Measurements from ENCODE around the gene STX10. TPM values are rescaled to one million over a fixed set of nuclear protein-coding genes. Genes with fewer than 3 reads are reported as not detected.

The STX10 gene
- total and polyA plus RNA-seq, 9 of the 15 experiments (the other 6 are each of a cell fraction or from before 2014, with no cell fraction given) = 0.51 to 66.3 (median 31.0) TPM

DNA sequence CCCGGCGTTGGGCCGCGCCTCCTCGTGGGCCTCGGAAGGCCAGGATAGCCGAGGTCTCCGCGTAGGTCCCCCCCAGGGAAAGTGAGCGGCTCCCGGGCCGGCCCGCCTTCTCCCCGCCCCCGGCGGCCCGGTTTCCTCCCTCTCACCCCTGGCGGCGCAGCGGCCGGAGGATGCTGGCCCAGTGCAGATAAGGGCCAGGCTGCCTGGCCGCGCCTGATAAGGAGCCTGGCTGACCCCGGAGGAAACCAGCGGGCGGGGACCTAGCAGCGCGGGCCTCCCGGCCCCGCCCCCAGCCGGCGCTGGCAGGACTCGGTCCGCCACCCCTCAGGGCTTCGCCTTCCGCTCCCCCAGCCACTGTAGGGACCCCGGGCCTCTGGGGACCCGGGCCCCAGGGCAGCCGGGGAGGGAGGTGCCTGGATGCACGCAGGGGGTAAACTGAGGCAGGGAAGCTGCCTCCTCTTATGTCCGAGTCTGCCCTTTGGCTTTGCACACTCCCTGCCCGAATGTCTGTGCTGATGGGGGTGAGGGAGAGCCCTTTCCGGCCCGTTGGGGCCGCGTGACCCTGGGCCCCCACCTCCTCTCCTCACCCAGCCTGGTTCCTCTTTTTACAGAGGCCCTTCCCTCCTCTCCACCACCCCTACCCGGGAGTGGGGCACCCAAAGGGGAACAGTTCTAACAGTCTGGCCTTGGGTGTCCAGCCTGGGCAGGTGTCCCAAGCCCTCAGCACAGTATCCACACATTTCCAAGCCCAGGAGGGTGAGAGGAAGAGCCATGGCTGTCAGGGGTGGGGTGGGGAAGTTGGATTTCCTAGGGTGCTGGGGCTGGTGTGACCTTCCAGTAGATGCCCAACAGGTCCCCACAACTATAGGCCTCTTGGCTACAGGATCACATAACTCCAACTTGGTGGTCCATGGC lies 47.3 kb downstream of the STX10 start, which contains the start of gene LYL1 (continued):
- TF ChIP-seq, protein P1, sequence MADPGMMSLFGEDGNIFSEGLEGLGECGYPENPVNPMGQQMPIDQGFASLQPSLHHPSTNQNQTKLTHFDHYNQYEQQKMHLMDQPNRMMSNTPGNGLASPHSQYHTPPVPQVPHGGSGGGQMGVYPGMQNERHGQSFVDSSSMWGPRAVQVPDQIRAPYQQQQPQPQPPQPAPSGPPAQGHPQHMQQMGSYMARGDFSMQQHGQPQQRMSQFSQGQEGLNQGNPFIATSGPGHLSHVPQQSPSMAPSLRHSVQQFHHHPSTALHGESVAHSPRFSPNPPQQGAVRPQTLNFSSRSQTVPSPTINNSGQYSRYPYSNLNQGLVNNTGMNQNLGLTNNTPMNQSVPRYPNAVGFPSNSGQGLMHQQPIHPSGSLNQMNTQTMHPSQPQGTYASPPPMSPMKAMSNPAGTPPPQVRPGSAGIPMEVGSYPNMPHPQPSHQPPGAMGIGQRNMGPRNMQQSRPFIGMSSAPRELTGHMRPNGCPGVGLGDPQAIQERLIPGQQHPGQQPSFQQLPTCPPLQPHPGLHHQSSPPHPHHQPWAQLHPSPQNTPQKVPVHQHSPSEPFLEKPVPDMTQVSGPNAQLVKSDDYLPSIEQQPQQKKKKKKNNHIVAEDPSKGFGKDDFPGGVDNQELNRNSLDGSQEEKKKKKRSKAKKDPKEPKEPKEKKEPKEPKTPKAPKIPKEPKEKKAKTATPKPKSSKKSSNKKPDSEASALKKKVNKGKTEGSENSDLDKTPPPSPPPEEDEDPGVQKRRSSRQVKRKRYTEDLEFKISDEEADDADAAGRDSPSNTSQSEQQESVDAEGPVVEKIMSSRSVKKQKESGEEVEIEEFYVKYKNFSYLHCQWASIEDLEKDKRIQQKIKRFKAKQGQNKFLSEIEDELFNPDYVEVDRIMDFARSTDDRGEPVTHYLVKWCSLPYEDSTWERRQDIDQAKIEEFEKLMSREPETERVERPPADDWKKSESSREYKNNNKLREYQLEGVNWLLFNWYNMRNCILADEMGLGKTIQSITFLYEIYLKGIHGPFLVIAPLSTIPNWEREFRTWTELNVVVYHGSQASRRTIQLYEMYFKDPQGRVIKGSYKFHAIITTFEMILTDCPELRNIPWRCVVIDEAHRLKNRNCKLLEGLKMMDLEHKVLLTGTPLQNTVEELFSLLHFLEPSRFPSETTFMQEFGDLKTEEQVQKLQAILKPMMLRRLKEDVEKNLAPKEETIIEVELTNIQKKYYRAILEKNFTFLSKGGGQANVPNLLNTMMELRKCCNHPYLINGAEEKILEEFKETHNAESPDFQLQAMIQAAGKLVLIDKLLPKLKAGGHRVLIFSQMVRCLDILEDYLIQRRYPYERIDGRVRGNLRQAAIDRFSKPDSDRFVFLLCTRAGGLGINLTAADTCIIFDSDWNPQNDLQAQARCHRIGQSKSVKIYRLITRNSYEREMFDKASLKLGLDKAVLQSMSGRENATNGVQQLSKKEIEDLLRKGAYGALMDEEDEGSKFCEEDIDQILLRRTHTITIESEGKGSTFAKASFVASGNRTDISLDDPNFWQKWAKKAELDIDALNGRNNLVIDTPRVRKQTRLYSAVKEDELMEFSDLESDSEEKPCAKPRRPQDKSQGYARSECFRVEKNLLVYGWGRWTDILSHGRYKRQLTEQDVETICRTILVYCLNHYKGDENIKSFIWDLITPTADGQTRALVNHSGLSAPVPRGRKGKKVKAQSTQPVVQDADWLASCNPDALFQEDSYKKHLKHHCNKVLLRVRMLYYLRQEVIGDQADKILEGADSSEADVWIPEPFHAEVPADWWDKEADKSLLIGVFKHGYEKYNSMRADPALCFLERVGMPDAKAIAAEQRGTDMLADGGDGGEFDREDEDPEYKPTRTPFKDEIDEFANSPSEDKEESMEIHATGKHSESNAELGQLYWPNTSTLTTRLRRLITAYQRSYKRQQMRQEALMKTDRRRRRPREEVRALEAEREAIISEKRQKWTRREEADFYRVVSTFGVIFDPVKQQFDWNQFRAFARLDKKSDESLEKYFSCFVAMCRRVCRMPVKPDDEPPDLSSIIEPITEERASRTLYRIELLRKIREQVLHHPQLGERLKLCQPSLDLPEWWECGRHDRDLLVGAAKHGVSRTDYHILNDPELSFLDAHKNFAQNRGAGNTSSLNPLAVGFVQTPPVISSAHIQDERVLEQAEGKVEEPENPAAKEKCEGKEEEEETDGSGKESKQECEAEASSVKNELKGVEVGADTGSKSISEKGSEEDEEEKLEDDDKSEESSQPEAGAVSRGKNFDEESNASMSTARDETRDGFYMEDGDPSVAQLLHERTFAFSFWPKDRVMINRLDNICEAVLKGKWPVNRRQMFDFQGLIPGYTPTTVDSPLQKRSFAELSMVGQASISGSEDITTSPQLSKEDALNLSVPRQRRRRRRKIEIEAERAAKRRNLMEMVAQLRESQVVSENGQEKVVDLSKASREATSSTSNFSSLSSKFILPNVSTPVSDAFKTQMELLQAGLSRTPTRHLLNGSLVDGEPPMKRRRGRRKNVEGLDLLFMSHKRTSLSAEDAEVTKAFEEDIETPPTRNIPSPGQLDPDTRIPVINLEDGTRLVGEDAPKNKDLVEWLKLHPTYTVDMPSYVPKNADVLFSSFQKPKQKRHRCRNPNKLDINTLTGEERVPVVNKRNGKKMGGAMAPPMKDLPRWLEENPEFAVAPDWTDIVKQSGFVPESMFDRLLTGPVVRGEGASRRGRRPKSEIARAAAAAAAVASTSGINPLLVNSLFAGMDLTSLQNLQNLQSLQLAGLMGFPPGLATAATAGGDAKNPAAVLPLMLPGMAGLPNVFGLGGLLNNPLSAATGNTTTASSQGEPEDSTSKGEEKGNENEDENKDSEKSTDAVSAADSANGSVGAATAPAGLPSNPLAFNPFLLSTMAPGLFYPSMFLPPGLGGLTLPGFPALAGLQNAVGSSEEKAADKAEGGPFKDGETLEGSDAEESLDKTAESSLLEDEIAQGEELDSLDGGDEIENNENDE (IDR thresholded peaks at IDR 0.05; ENCODE audit: low read depth, low read length) = no peak
- no peak for TF ChIP-seq TGIF2 (CRISPR knock-in tag; IDR thresholded peaks at IDR 0.05)
- no peak for TF ChIP-seq MEF2A (IDR thresholded peaks at IDR 0.05; ENCODE audit: control insufficient read depth, low read depth, low read length)
- no peak for TF ChIP-seq SREBF2 (CRISPR knock-in tag; IDR thresholded peaks at IDR 0.05)
- TF ChIP-seq ZKSCAN8 (CRISPR knock-in tag; IDR thresholded peaks at IDR 0.05) = peak; percentile 60; the same call in 1 of the 2 replicates
- TF ChIP-seq RB1 (IDR thresholded peaks at IDR 0.05; ENCODE audit: low read depth) = peak; percentile 97
- no peak for TF ChIP-seq ZNF282 (CRISPR knock-in tag; IDR thresholded peaks at IDR 0.05)
- peak; percentile 80 to 85 for TF ChIP-seq KDM1A (IDR thresholded peaks at IDR 0.05)
- no peak for TF ChIP-seq U2AF2 (optimal IDR thresholded peaks at IDR 0.05; ENCODE audit: low read depth, low read length)
- peak; percentile 68 for TF ChIP-seq HNRNPLL (IDR thresholded peaks at IDR 0.05; ENCODE audit: low read depth, low read length, poor library complexity, severe bottlenecking)
- TF ChIP-seq NFATC3 (IDR thresholded peaks at IDR 0.05) = no peak
- no peak for TF ChIP-seq NCOA2 (IDR thresholded peaks at IDR 0.05; ENCODE audit: partially characterized antibody in 2 of 2)
- TF ChIP-seq C11orf30 (IDR thresholded peaks at IDR 0.05; ENCODE audit: low read depth) = no peak
- TF ChIP-seq RFX7 (CRISPR knock-in tag; IDR thresholded peaks at IDR 0.05) = no peak
- no peak for TF ChIP-seq ZNF3 (CRISPR knock-in tag; IDR thresholded peaks at IDR 0.05)
- TF ChIP-seq ZKSCAN3 (CRISPR knock-in tag; IDR thresholded peaks at IDR 0.05) = no peak
- peak; percentile 54 for TF ChIP-seq SMARCB1 (IDR thresholded peaks at IDR 0.05; ENCODE audit: insufficient read length, low read depth)
- no peak for TF ChIP-seq SRSF1 (IDR thresholded peaks at IDR 0.05; ENCODE audit: low read depth, low read length)
- TF ChIP-seq HDGF (IDR thresholded peaks at IDR 0.05) = peak; percentile 92; the same call in 1 of the 2 replicates

All from K562 (cell line).